GM21423 (cell line): ENCODE results near the gene CCDC152.
"Not testable (repeated sequence)": the region's sequence is repeated elsewhere in the genome, so short reads cannot be mapped to it uniquely, and the experiment has no call there.

Experiments
- ATAC-seq: cut with Tn5 transposase; IDR thresholded peaks from one replicate; pipeline ENCODE4 v1.9.1; 2021; ENCODE audit warnings: mild to moderate bottlenecking, moderate library complexity; ENCODE audit not compliant: unreplicated experiment

Gene CCDC152

GRCh38 chr5:42843675-42844292, 87.2 kb downstream of the CCDC152 start:
- no peak for ATAC-seq

DNA sequence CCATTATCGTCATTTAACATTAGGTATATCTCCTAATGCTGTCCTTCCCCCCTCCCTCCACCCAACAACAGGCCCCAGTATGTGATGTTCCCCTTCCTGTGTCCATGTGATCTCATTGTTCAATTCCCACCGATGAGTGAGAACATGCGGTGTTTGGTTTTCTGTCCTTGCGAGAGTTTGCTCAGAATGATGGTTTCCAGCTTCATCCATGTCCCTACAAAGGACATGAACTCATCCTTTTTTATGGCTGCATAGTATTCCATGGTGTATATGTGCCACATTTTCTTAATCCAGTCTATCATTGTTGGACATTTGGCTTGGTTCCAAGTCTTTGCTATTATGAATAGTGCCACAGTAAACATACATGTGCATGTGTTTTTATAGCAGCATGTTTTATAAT, 87.8 kb downstream of the CCDC152 start:
- ATAC-seq = not testable (repeated sequence)

- ATAC-seq = no peak
Observed at GRCh38 chr5:42848545-42848944, 91.9 kb downstream of the CCDC152 start.

DNA sequence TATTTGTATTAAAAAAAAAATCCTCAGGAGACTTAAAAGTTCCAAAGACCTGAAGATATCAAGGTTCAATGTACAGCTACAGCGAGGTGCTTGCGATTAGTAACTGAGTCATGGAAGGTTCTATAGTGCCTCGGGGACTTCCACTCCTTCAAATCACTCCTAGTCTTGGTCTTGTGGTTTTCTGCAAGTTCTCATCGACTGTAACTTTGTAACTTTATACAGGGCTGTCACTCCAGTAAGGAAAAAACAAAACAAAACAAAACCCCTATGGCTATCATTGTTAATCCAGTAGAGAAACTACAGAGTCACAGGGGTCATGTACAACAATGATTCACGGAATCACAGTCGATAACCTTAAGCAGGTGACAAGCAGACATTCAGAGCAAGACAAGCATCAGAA, 94.9 kb downstream of the CCDC152 start:
- ATAC-seq = no peak
